Body of pancreas (tissue), 2 donors: Measurements from ENCODE around the gene WDFY1. TPM values are rescaled to one million over a fixed set of nuclear protein-coding genes. Genes with fewer than 3 reads are reported as not detected.

Source experiments
- total RNA-seq, 2 donors: library from RNA; depleted of rRNA; stranded (reverse); fragments of >200 nt; gene quantifications; one replicate each; pipeline ENCODE4 v1.1.0, GENCODE V29; 2016

WDFY1 gene
- total RNA-seq, 2 donors from 2014 or later = 18.9 to 71.5 TPM

Other genes starting within 250 kb of the WDFY1 start
- 1 to 10 TPM; 2.0 to 8.3 TPM for gene AP1S3, start 107.8 kb downstream of the WDFY1 start, total RNA-seq
- 10 to 100 TPM; 11.5 to 21.0 TPM for gene MRPL44, start 12.1 kb upstream of the WDFY1 start, total RNA-seq
- 1 to 10 TPM; 1.6 to 4.4 TPM for gene SERPINE2, start 94.0 kb upstream of the WDFY1 start, total RNA-seq